Activated CD4-positive, alpha-beta T cell treated with anti-CD3 and anti-CD28 coated beads for 1 hour (primary cell): ENCODE measurements around the gene ZNF497.

Source experiments
- DNase-seq: peaks from one replicate; pipeline ENCODE4 v3.0.0-alpha.2; 2020

Gene ZNF497

GRCh38 chr19:58305932-58306323 lies 56.6 kb downstream of the ZNF497 start:
- DNase-seq = no peak

- DNase-seq = peak; percentile 88
Measured at GRCh38 chr19:58305065-58305931, 57.3 kb downstream of the ZNF497 start, which contains the start of gene ERVK3-1. TSS of gene ERVK3-1 (plus strand) at chr19:58305377. CDS start at chr19:58312169, 6,792 bp downstream.

GRCh38 chr19:58304748-58305064 lies 57.8 kb downstream of the ZNF497 start:
- DNase-seq = no peak
